ENCODE results near the gene TTC34. TPM values are rescaled to one million over a fixed set of nuclear protein-coding genes. Genes with fewer than 3 reads are reported as not detected.

Gene TTC34
- total RNA-seq, 1 experiment from 2014 or later = 0.92 TPM

- no CpG with 5 or more reads among the region's 19 CpGs for WGBS (ENCODE audit: extremely low coverage, insufficient read length, low lambda C conversion rate)
- no peak overlapping the region for H3K23ac ChIP-seq (ENCODE audit: insufficient read length, low read depth, low read length)
Observed at GRCh38 chr1:2804628-2805351, 3.3 kb upstream of the TTC34 start.

More at GRCh38 chr1:2804628-2805351, 3.3 kb upstream of the TTC34 start:
- Histone ChIP-seq H3K9me3 (ENCODE audit: control insufficient read depth, low read depth, low read length) (peaks cover 78% of the 10 kb centered on the region), H3K23me2 (ENCODE audit: insufficient read length, low read depth, low read length, poor library complexity, severe bottlenecking) (no peaks in the 10 kb centered on the region), H4K8ac (replicated peaks; ENCODE audit: insufficient read length, low read depth, low read length) (no peak overlapping the region), H2BK15ac (ENCODE audit: low read depth, low read length) (no peak overlapping the region), H3K4ac (ENCODE audit: low read depth, low read length) (no peak overlapping the region), H2BK12ac (ENCODE audit: insufficient read length, low read depth, low read length) (no peak overlapping the region), H3T11ph (ENCODE audit: low read length) (no peak overlapping the region), H2AK5ac (ENCODE audit: insufficient read length, low read length) (no peak overlapping the region), H3K27ac (ENCODE audit: insufficient read length, low read depth, low read length) (no peak overlapping the region), H3K56ac (ENCODE audit: insufficient read length, low read depth, low read length) (no peak overlapping the region), H4K91ac (ENCODE audit: insufficient read length, low read depth, low read length) (no peak overlapping the region), H3K79me1 (ENCODE audit: insufficient read depth, low read depth, low read length, poor library complexity, severe bottlenecking) (no peaks in the 10 kb centered on the region), H3K4me2 (ENCODE audit: insufficient read depth, insufficient read length, low read length) (no peak overlapping the region), H3K4me1 (ENCODE audit: insufficient read depth, low read length) (no peaks in the 10 kb centered on the region), H4K5ac (ENCODE audit: insufficient read length, low read depth, low read length) (no peak overlapping the region), H3K27me3 (ENCODE audit: insufficient read depth, low read length) (no peaks in the 10 kb centered on the region), H2BK5ac (ENCODE audit: insufficient read length, low read length) (no peak overlapping the region), H4K20me1 (ENCODE audit: control insufficient read depth, insufficient read depth, insufficient read length) (no peaks in the 10 kb centered on the region), H2AFZ (ENCODE audit: low read length) (no peak overlapping the region), H3K14ac (ENCODE audit: insufficient read depth, low read length) (no peak overlapping the region), H3K18ac (ENCODE audit: insufficient read length, low read depth, low read length) (no peak overlapping the region), H3K79me2 (ENCODE audit: insufficient read depth, low read length) (no peaks in the 10 kb centered on the region), H2BK20ac (ENCODE audit: low read depth, low read length, poor library complexity, severe bottlenecking) (no peak overlapping the region), H2BK120ac (ENCODE audit: low read depth, low read length, poor library complexity, severe bottlenecking) (no peak overlapping the region), H3K9ac (ENCODE audit: extremely low read depth, insufficient read length, low read length) (no peak overlapping the region)
- no peak for TF ChIP-seq CTCF (conservative IDR thresholded peaks at IDR 0.05)
- DNase-seq = no peak
- Mint-ChIP-seq H3K36me3 (ENCODE audit: insufficient read depth in 1 of 3, low read depth in 3 of 3) (peaks cover 0 to 13% (median 7%) of the 10 kb centered on the region in 3 experiments; a peak in 3 of 7 replicates), H3K9me3 (peaks cover 2 to 64% of the 10 kb centered on the region in 2 experiments; a peak in 4 of 5 replicates), H3K27ac (no peak overlapping the region), H3K4me1 (no peaks in the 10 kb centered on the region), H3K27me3 (ENCODE audit: low read depth) (no peaks in the 10 kb centered on the region; the same call in 1 of the 2 replicates), H3K4me3 (no peak overlapping the region)

Measured in H9 (cell line).